Endodermal cell (in vitro differentiated cells): ENCODE data around the gene SLC1A1. TPM values are rescaled to one million over a fixed set of nuclear protein-coding genes. Genes with fewer than 3 reads are reported as not detected.
"Not testable (repeated sequence)": the region's sequence is repeated elsewhere in the genome, so short reads cannot be mapped to it uniquely, and the experiment has no call there.

ENCODE experiments used
- DNase-seq: peaks from one replicate; pipeline ENCODE4 v3.0.0-alpha.2; 2017
- H3K27ac ChIP-seq: 2 replicates; pipeline ENCODE4 v1.5.1; 2013; ENCODE audit warnings: mild to moderate bottlenecking, low read depth, low read length, moderate library complexity
- H3K27me3 ChIP-seq: 2 replicates; pipeline ENCODE4 v1.6.1; 2013; ENCODE audit warnings: mild to moderate bottlenecking, low read length, moderate library complexity; ENCODE audit not compliant: insufficient read depth, control insufficient read depth, poor library complexity, severe bottlenecking
- H3K36me3 ChIP-seq: 2 replicates; pipeline ENCODE4 v1.7.0; 2013; ENCODE audit warnings: mild to moderate bottlenecking, low read length, moderate library complexity; ENCODE audit not compliant: control insufficient read depth, insufficient read depth
- H3K4me1 ChIP-seq: one replicate; pipeline ENCODE4 v1.7.0; 2013; ENCODE audit warnings: low read length; ENCODE audit not compliant: control insufficient read depth, insufficient read depth
- H3K4me3 ChIP-seq: 2 replicates; pipeline ENCODE4 v1.5.1; 2013; ENCODE audit warnings: mild to moderate bottlenecking, low read length, moderate library complexity
- H3K9ac ChIP-seq: 2 replicates; pipeline ENCODE4 v1.6.1; 2013; ENCODE audit warnings: mild to moderate bottlenecking, low read length, moderate library complexity; ENCODE audit not compliant: poor library complexity, severe bottlenecking; ENCODE audit errors: extremely low read depth
- H3K9me3 ChIP-seq: 2 replicates; pipeline ENCODE4 v1.6.1; 2013; ENCODE audit warnings: mild to moderate bottlenecking, low read length, moderate library complexity; ENCODE audit not compliant: control insufficient read depth
- H3K27ac Mint-ChIP-seq: 2 replicates; pipeline ENCODE4 v1.8.0; 2020; ENCODE audit warnings: mixed read lengths
- H3K27me3 Mint-ChIP-seq: 2 replicates; pipeline ENCODE4 v1.8.0; 2021; ENCODE audit warnings: mild to moderate bottlenecking, mixed read lengths; ENCODE audit not compliant: insufficient read depth
- H3K36me3 Mint-ChIP-seq: 2 replicates; pipeline ENCODE4 v1.8.0; 2020; ENCODE audit warnings: low read depth, mixed read lengths
- H3K4me1 Mint-ChIP-seq: 2 replicates; pipeline ENCODE4 v1.8.0; 2020; ENCODE audit warnings: mixed read lengths
- H3K4me3 Mint-ChIP-seq: 2 replicates; pipeline ENCODE4 v1.8.0; 2020; ENCODE audit warnings: mild to moderate bottlenecking, moderate library complexity, mixed read lengths
- H3K9me3 Mint-ChIP-seq: 2 replicates; pipeline ENCODE4 v1.8.0; 2020; ENCODE audit warnings: mild to moderate bottlenecking, mixed read lengths
- WGBS, 2 experiments: methylation state at CpG; one replicate each; pipeline versions ENCODE4 v1.1.5 to v1.1.7; 2013; ENCODE audit warnings: missing lambda C conversion rate in 2 of 2, mixed read lengths in 1 of 2; ENCODE audit not compliant: insufficient coverage in 1 of 2, insufficient read length in 1 of 2; 5-methylcytosine and 5-hydroxymethylcytosine counted together
- total RNA-seq, 2 donors: library from RNA; stranded (reverse); fragmentation: NEBNext Ultra II Directional in 1 of 2; extraction: Animal tissue kit (Norgen Biotek cat#: 25700) in 1 of 2; gene quantifications; 2 replicates in 1 of 2; 3 replicates in 1 of 2; pipeline ENCODE4 v1.2.1, GENCODE V29; 2021
- TF ChIP-seq, protein P1 (sequence below): fragments of 200-600 bp; sonication (generic); conservative IDR thresholded peaks from 2 replicates; pipeline ENCODE4 v1.5.0; 2021; ENCODE audit warnings: antibody characterized with exemption, mild to moderate bottlenecking

Gene SLC1A1
- total RNA-seq, 2 donors from 2014 or later, result 5.5 to 11.3 TPM

- DNase-seq, result no peak
- 83 to 98% methylated on average over 1 to 2 of the region's 2 CpGs for WGBS, 2 experiments
- Histone ChIP-seq H3K4me1 (peaks cover 9% of the 10 kb centered on the region), H3K9ac (no peak overlapping the region), H3K9me3 (peaks cover 10% of the 10 kb centered on the region), H3K36me3 (peaks cover 69% of the 10 kb centered on the region), H3K27ac (no peak overlapping the region), H3K4me3 (no peak overlapping the region), H3K27me3 (no peaks in the 10 kb centered on the region)
- Mint-ChIP-seq H3K9me3 (no peaks in the 10 kb centered on the region), H3K27me3 (peaks cover 2% of the 10 kb centered on the region), H3K4me1 (peaks cover 24% of the 10 kb centered on the region), H3K4me3 (no peak overlapping the region), H3K27ac (no peak overlapping the region), H3K36me3 (peaks cover 18% of the 10 kb centered on the region)
- TF ChIP-seq, protein P1, sequence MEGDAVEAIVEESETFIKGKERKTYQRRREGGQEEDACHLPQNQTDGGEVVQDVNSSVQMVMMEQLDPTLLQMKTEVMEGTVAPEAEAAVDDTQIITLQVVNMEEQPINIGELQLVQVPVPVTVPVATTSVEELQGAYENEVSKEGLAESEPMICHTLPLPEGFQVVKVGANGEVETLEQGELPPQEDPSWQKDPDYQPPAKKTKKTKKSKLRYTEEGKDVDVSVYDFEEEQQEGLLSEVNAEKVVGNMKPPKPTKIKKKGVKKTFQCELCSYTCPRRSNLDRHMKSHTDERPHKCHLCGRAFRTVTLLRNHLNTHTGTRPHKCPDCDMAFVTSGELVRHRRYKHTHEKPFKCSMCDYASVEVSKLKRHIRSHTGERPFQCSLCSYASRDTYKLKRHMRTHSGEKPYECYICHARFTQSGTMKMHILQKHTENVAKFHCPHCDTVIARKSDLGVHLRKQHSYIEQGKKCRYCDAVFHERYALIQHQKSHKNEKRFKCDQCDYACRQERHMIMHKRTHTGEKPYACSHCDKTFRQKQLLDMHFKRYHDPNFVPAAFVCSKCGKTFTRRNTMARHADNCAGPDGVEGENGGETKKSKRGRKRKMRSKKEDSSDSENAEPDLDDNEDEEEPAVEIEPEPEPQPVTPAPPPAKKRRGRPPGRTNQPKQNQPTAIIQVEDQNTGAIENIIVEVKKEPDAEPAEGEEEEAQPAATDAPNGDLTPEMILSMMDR, result no peak
Measured at GRCh38 chr9:4520055-4520454, 29.8 kb downstream of the SLC1A1 start.

DNA sequence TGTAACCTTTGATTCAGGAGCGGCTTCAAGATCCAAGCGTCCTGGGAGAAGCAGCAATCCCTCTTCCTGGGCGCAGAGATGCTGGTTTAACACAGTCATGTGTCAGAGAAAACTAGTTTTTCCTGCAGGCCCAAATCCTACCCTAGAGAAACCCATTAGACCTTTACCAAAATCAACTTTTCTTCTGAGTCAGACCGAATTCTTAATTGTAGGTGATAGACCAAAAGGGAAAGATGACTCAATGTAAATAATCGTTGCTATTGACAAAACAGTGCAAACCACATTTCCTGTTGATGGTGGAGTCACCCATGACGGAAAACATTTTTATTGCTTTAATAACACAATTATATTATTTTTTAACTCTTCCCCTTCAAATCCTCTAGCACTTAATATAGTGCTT lies 40.1 kb downstream of the SLC1A1 start:
- WGBS, 2 experiments, result 93 to 96% methylated on average over 3 to 5 of the region's 6 CpGs
- TF ChIP-seq, protein P1, result no peak
- Histone ChIP-seq H3K27me3 (no peaks in the 10 kb centered on the region), H3K9ac (no peak overlapping the region), H3K27ac (no peak overlapping the region), H3K4me1 (no peaks in the 10 kb centered on the region), H3K36me3 (peaks cover 54% of the 10 kb centered on the region), H3K9me3 (peaks cover 23% of the 10 kb centered on the region), H3K4me3 (peak overlapping the region; percentile 24)
- Mint-ChIP-seq H3K27ac (no peak overlapping the region), H3K9me3 (peaks cover 35% of the 10 kb centered on the region), H3K36me3 (peaks cover 34% of the 10 kb centered on the region), H3K4me3 (no peak overlapping the region), H3K27me3 (no peaks in the 10 kb centered on the region), H3K4me1 (peaks cover 8% of the 10 kb centered on the region)
- no peak for DNase-seq

- not testable (repeated sequence) for H3K9ac ChIP-seq, H3K4me1 Mint-ChIP-seq, H3K27ac Mint-ChIP-seq, H3K4me3 ChIP-seq, H3K4me1 ChIP-seq, H3K27me3 ChIP-seq, H3K27me3 Mint-ChIP-seq, H3K27ac ChIP-seq, H3K4me3 Mint-ChIP-seq, DNase-seq
- Mint-ChIP-seq H3K9me3 (peaks cover 35% of the 10 kb centered on the region), H3K36me3 (peaks cover 34% of the 10 kb centered on the region)
- peaks cover 23% of the 10 kb centered on the region for H3K9me3 ChIP-seq
- peaks cover 54% of the 10 kb centered on the region for H3K36me3 ChIP-seq
- 90 to 93% methylated on average over 2 to 3 of the region's 3 CpGs for WGBS, 2 experiments
Measured at GRCh38 chr9:4530831-4531230, 40.6 kb downstream of the SLC1A1 start.

DNA sequence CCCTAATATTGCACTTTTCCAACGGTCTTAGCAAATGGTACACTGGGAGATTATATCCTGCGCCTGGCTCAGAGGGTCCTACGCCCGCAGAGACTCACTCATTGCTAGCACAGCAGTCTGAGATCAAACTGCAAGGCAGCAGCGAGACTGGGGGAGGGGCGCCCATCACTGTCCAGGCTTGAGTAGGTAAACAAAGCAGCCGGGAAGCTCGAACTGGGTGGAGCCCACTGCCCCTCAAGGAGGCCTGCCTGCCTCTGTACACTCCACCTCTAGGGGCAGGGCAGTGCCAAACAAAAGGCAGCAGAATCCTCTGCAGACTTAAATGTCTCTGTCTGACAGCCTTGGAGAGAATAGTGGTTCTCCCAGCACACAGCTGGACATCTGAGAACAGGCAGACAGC lies 41.1 kb downstream of the SLC1A1 start:
- not testable (repeated sequence) for H3K4me3 Mint-ChIP-seq, H3K4me1 ChIP-seq, H3K4me3 ChIP-seq, H3K4me1 Mint-ChIP-seq, H3K27me3 ChIP-seq, H3K27me3 Mint-ChIP-seq, H3K27ac ChIP-seq, H3K9ac ChIP-seq, H3K27ac Mint-ChIP-seq
- WGBS, 2 experiments, result 85 to 87% methylated on average over 6 to 8 of the region's 8 CpGs
- Mint-ChIP-seq H3K36me3 (peaks cover 32% of the 10 kb centered on the region), H3K9me3 (peaks cover 40% of the 10 kb centered on the region)
- Histone ChIP-seq H3K9me3 (peaks cover 23% of the 10 kb centered on the region), H3K36me3 (peaks cover 52% of the 10 kb centered on the region)
- TF ChIP-seq, protein P1, result peak; percentile 66
- DNase-seq, result peak; percentile 63

DNA sequence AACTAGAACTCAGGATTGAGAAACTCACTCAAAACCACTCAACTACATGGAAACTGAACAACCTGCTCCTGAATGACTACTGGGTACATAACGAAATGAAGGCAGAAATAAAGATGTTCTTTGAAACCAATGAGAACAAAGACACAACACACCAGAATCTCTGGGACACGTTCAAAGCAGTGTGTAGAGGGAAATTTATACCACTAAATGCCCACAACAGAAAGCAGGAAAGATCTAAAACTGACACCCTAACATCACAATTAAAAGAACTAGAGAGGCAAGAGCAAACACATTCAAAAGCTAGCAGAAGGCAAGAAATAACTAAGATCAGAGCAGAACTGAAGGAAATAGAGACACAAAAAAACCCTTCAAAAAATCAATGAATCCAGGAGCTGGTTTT lies 43.6 kb downstream of the SLC1A1 start:
- Mint-ChIP-seq H3K9me3 (peaks cover 38% of the 10 kb centered on the region), H3K36me3 (peaks cover 17% of the 10 kb centered on the region), H3K4me1 (peaks cover 13% of the 10 kb centered on the region)
- H3K9me3 ChIP-seq, result peaks cover 18% of the 10 kb centered on the region
- H3K4me3 Mint-ChIP-seq, H3K4me1 ChIP-seq, H3K27ac ChIP-seq, DNase-seq, H3K27ac Mint-ChIP-seq, H3K4me3 ChIP-seq, H3K27me3 ChIP-seq, H3K27me3 Mint-ChIP-seq, H3K9ac ChIP-seq: not testable (repeated sequence)
- H3K36me3 ChIP-seq, result peaks cover 32% of the 10 kb centered on the region
- WGBS, 2 experiments, result 60% methylated on average over 1 of the region's 2 CpGs; no CpG with 5 or more reads in 1 of the 2 experiments
